Measurements from ENCODE around the gene PIAS1.

DNA sequence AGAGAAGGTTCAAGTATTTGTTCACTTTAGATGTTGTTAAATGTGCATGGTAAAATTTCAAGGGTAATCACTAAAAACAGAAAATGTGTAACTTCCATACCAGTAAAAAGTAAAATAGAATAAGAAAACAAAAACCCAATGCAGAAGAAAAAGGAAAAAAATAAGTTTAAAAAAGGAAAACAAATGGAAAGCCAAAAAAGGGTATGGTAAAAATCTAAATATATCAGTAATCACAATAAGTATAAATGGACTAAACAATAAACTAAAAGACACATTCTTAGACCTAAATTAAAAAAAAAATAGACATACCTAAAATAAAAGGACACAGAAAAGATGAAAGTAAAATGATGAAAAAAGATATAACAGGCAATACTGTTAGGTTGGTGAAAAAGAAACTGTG is 184.9 kb downstream of the PIAS1 start:
- TF ChIP-seq CTCF (IDR thresholded peaks at IDR 0.05) (no peak), POLR2A (IDR thresholded peaks at IDR 0.05) (no peak)

Data from body of pancreas (tissue), 4 donors.